IPS-18a (cell line): ENCODE measurements around the gene RTL1.

Source experiments
- H3K27ac ChIP-seq: one replicate; pipeline ENCODE4 v1.5.1; 2013; ENCODE audit warnings: low read length
- H3K27me3 ChIP-seq: one replicate; pipeline ENCODE4 v1.6.1; 2013; ENCODE audit warnings: mild to moderate bottlenecking, low read length; ENCODE audit not compliant: control insufficient read depth, insufficient read depth
- H3K36me3 ChIP-seq: one replicate; pipeline ENCODE4 v1.6.1; 2013; ENCODE audit warnings: low read depth, low read length; ENCODE audit not compliant: control insufficient read depth
- H3K4me1 ChIP-seq: one replicate; pipeline ENCODE4 v1.6.1; 2013; ENCODE audit warnings: low read depth, low read length; ENCODE audit not compliant: control insufficient read depth
- H3K4me3 ChIP-seq: one replicate; pipeline ENCODE4 v1.5.1; 2013; ENCODE audit warnings: low read length
- H3K9ac ChIP-seq: one replicate; pipeline ENCODE4 v1.6.1; 2013; ENCODE audit warnings: mild to moderate bottlenecking, low read length, moderate library complexity
- H3K9me3 ChIP-seq: one replicate; pipeline ENCODE4 v1.6.1; 2013; ENCODE audit warnings: low read depth, low read length; ENCODE audit not compliant: control insufficient read depth

RTL1 gene

GRCh38 chr14:100849115-100849781 is 54.3 kb downstream of the RTL1 start:
- H3K9me3 ChIP-seq = no peaks in the 10 kb centered on the region
- H3K27ac ChIP-seq = no peak overlapping the region
- no peak overlapping the region for H3K9ac ChIP-seq
- H3K36me3 ChIP-seq = no peaks in the 10 kb centered on the region
- H3K4me3 ChIP-seq = no peak overlapping the region
- H3K4me1 ChIP-seq = no peaks in the 10 kb centered on the region
- H3K27me3 ChIP-seq = no peaks in the 10 kb centered on the region

- Histone ChIP-seq H3K36me3 (no peaks in the 10 kb centered on the region), H3K4me1 (peaks cover 7% of the 10 kb centered on the region), H3K27ac (no peak overlapping the region), H3K4me3 (no peak overlapping the region), H3K9me3 (no peaks in the 10 kb centered on the region), H3K27me3 (no peaks in the 10 kb centered on the region), H3K9ac (no peak overlapping the region)
These were observed 57.1 kb downstream of the RTL1 start for GRCh38 chr14:100846309-100846859.

DNA sequence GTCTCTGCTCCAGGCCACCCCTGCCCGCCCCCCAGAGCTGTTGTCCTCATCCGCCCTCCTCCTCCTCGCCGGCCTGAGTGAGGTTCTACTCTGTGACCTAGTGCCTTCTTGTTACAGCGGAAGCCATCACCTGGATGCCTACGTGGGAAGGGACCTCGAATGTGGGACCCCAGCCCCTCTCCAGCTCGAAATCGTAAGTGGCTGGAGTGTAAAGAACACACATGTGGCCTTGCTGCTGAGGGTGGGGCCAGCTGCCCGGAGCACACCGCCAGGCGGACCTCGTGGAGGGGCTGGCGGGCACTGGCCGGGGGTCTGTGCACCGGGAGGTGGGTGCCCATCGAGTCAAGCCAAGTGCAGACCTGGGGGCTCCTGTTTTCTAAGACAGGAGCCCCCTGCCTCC is 58.2 kb downstream of the RTL1 start:
- H3K36me3 ChIP-seq = no peaks in the 10 kb centered on the region
- H3K9me3 ChIP-seq = no peaks in the 10 kb centered on the region
- H3K27me3 ChIP-seq = no peaks in the 10 kb centered on the region
- no peak overlapping the region for H3K27ac ChIP-seq
- no peak overlapping the region for H3K9ac ChIP-seq
- H3K4me3 ChIP-seq = no peak overlapping the region
- peaks cover 16% of the 10 kb centered on the region for H3K4me1 ChIP-seq

GRCh38 chr14:100844846-100845245 is 58.7 kb downstream of the RTL1 start:
- no peak overlapping the region for H3K27ac ChIP-seq
- no peaks in the 10 kb centered on the region for H3K27me3 ChIP-seq
- H3K9ac ChIP-seq = no peak overlapping the region
- H3K4me3 ChIP-seq = no peak overlapping the region
- peaks cover 21% of the 10 kb centered on the region for H3K4me1 ChIP-seq
- H3K9me3 ChIP-seq = no peaks in the 10 kb centered on the region
- no peaks in the 10 kb centered on the region for H3K36me3 ChIP-seq

DNA sequence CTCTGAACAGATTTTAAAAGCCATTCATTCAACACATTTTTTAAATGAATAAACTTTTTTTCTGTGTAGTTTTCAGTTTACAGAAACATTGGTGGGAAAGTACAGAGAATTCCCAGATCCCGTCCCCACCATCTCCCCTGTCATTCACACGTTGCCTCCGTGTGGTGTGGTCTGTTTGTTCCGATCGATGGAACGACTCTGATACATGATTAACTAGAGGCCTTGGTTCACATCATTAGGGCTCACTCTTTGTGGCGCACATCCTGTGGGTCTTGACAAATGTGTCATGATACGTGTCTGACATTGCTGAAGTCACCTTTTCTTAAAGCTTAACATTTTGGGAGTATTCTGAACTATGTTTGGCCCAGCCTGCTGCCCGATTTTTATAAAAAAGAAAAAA is 59.1 kb downstream of the RTL1 start:
- Histone ChIP-seq H3K27ac (no peak overlapping the region), H3K9me3 (no peaks in the 10 kb centered on the region), H3K36me3 (no peaks in the 10 kb centered on the region), H3K4me1 (peaks cover 26% of the 10 kb centered on the region), H3K4me3 (no peak overlapping the region), H3K9ac (no peak overlapping the region), H3K27me3 (no peaks in the 10 kb centered on the region)

- H3K36me3 ChIP-seq = no peaks in the 10 kb centered on the region
- no peaks in the 10 kb centered on the region for H3K27me3 ChIP-seq
- H3K9ac ChIP-seq = no peak overlapping the region
- no peak overlapping the region for H3K27ac ChIP-seq
- no peak overlapping the region for H3K4me3 ChIP-seq
- no peaks in the 10 kb centered on the region for H3K9me3 ChIP-seq
- H3K4me1 ChIP-seq = peaks cover 29% of the 10 kb centered on the region
These were observed 59.5 kb downstream of the RTL1 start for GRCh38 chr14:100844082-100844408.

DNA sequence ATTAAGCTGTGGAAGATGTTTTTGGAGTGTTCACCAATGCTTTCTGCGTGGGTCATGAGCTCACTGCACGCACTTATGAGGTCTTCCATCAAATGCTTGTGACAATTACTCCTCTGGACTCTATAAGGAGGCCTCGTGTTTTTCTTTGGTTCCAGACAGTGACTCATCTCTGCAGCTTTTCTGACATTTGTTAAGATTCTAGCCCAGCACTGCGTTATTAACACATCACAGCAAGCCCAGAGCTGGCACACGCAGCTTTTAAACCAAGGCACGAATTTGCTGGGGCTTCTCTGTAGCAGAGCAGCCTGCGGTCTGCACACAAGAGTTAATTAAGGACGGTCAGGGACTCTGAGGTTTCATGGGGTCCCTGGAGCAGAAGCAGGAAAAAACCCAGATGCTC is 60.7 kb downstream of the RTL1 start:
- H3K4me3 ChIP-seq = no peak overlapping the region
- H3K27ac ChIP-seq = no peak overlapping the region
- no peaks in the 10 kb centered on the region for H3K9me3 ChIP-seq
- no peaks in the 10 kb centered on the region for H3K36me3 ChIP-seq
- peaks cover 37% of the 10 kb centered on the region for H3K4me1 ChIP-seq
- no peaks in the 10 kb centered on the region for H3K27me3 ChIP-seq
- H3K9ac ChIP-seq = no peak overlapping the region

DNA sequence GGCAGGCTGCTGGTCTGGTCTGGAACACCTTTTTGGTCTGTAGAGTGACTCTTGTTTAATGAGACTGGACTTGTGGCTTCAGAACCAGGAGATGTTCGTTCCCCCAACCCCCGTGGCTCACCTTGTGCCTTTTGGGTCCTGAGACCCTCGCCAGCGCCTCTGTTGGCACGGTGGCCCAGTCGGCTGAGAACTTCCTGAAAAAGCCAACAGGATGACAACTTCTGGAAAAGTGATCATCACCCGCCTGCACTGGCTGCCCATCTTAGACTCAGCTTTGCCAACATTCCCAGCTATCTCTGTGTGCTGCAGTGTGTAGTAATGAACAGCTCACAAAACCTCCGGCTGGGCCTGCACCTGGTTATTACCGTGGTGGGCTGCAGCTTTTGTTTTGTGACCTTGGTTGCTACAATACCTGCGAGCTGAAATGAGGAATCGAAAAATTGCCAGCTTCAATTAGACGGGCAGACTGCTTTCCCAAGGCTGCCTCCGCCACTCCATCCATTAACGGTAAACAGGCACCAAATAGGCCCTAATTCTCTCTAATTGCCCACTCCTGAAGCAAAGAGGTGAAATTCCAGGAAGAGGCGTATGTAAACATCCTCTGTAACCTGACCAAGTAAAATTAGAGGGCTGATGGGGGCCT is 61.6 kb downstream of the RTL1 start:
- Histone ChIP-seq H3K27ac (no peak overlapping the region), H3K27me3 (no peaks in the 10 kb centered on the region), H3K9me3 (no peaks in the 10 kb centered on the region), H3K4me1 (peaks cover 37% of the 10 kb centered on the region), H3K9ac (no peak overlapping the region), H3K36me3 (no peaks in the 10 kb centered on the region), H3K4me3 (no peak overlapping the region)

DNA sequence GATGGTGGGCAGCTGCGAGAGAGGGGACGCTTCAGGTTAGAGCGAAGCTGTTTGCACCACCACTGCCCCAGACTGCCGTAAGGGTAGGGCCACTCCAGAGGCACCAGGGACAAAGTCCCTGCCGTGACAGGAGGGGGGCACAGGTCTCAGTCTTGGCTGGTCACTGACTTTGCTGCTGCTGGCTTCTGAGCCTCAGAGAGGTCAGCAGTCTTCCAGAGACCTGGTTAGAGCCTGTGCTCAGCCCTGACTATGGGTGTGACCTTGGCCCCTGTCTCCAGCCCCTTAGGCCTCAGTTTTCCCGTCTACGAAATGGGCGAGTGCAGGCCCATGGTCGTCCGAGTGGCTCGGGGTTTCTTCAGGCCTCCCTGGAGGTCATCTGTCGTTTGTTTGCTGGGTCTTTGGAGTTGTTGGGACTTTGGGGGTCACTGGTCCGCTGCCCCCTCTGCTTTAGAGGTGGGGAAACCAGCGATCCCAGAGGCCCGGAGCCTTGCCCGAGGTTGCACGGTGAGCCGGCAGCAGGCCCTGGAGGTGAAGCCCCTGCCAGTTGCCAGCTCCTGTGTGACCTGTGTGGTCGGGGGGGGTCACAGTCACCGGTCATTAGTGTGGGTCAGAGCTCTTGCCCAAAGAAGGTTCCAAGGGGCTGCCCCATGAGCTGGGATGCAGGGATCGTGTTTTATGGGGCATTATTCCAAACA is 62.3 kb downstream of the RTL1 start:
- no peaks in the 10 kb centered on the region for H3K9me3 ChIP-seq
- peaks cover 37% of the 10 kb centered on the region for H3K4me1 ChIP-seq
- no peaks in the 10 kb centered on the region for H3K36me3 ChIP-seq
- no peak overlapping the region for H3K27ac ChIP-seq
- no peaks in the 10 kb centered on the region for H3K27me3 ChIP-seq
- H3K4me3 ChIP-seq = no peak overlapping the region
- no peak overlapping the region for H3K9ac ChIP-seq

GRCh38 chr14:100840286-100841065 is 63.0 kb downstream of the RTL1 start:
- Histone ChIP-seq H3K4me1 (peaks cover 37% of the 10 kb centered on the region), H3K4me3 (no peak overlapping the region), H3K9me3 (no peaks in the 10 kb centered on the region), H3K27ac (peak overlapping the region; percentile 3), H3K27me3 (no peaks in the 10 kb centered on the region), H3K36me3 (no peaks in the 10 kb centered on the region), H3K9ac (no peak overlapping the region)

DNA sequence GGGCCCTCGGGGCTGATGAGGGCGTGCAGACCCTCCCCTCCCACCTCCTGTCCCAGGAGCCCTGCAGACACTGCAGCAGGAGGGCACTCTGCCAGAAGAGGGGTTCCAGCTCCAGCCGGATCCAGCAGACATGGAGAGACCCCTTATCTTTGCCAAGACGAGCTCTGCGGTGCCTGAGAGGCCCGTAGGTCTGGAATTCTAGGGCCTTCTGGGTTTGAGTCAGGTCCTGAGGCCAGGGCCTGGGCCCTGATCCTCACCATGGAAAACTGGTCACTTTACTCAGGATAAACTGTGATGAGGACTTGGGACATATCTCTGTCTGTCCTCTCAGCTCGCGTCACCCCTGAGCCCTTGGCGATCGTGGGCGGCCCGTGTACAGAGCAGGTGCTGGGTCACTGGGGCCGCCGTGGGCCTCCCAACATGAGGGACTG is 63.8 kb downstream of the RTL1 start:
- no peaks in the 10 kb centered on the region for H3K36me3 ChIP-seq
- H3K4me1 ChIP-seq = peaks cover 37% of the 10 kb centered on the region
- no peak overlapping the region for H3K4me3 ChIP-seq
- H3K27ac ChIP-seq = peak overlapping the region; percentile 3
- no peaks in the 10 kb centered on the region for H3K9me3 ChIP-seq
- H3K27me3 ChIP-seq = no peaks in the 10 kb centered on the region
- no peak overlapping the region for H3K9ac ChIP-seq
